Keratinocyte (primary cell): ENCODE data around the gene RBM19.

ENCODE experiments used
- CTCF ChIP-seq, 3 experiments: IDR thresholded peaks in 1 of 3; conservative IDR thresholded peaks in 1 of 3; optimal IDR thresholded peaks in 1 of 3; 2 replicates in 2 of 3; 3 replicates in 1 of 3; pipeline versions ENCODE3 to v1.5.1; 2011; ENCODE audit warnings: low read length in 3 of 3, mild to moderate bottlenecking in 3 of 3, moderate library complexity in 2 of 3, control low read depth in 1 of 3, inconsistent platforms in 1 of 3; ENCODE audit not compliant: insufficient read depth in 2 of 3; ENCODE audit errors: extremely low read depth in 1 of 3
- EZH2 ChIP-seq: IDR thresholded peaks from one replicate; pipeline ENCODE4 v1.6.1; 2012; ENCODE audit warnings: inconsistent platforms, mild to moderate bottlenecking, low read length, moderate library complexity

GRCh38 chr12:113996026-113996425, 29.9 kb upstream of the RBM19 start:
- TF ChIP-seq CTCF (optimal IDR thresholded peaks at IDR 0.05 in 1 of 3, IDR thresholded peaks at IDR 0.05 in 1 of 3, conservative IDR thresholded peaks at IDR 0.05 in 1 of 3; ENCODE audit: extremely low read depth in 1 of 3, insufficient read depth in 2 of 3, low read length in 3 of 3), result no peak
- no peak for TF ChIP-seq EZH2
